Smooth muscle cell (in vitro differentiated cells): ENCODE measurements around the gene AGAP2. TPM values are rescaled to one million over a fixed set of nuclear protein-coding genes. Genes with fewer than 3 reads are reported as not detected.

Source experiments
- DNase-seq: peaks from one replicate; lab custom pipeline; 2025; ENCODE audit not compliant: unreplicated experiment; lab: John Stamatoyannopoulos, UW
- H2AFZ ChIP-seq: fragments of 200-600 bp; sonication (generic); 2 replicates; pipeline ENCODE4 v1.6.0; 2016; ENCODE audit warnings: antibody characterized with exemption, low read depth, mild to moderate bottlenecking
- H3F3A ChIP-seq: fragments of 200-600 bp; sonication (generic); 2 replicates; pipeline ENCODE4 v1.6.0; 2017; ENCODE audit warnings: antibody characterized with exemption, low read depth
- H3K27ac ChIP-seq: fragments of 200-600 bp; sonication (generic); 2 replicates; pipeline ENCODE4 v1.5.1; 2016; ENCODE audit warnings: low read depth, mild to moderate bottlenecking
- H3K27me3 ChIP-seq: fragments of 200-600 bp; sonication (generic); 2 replicates; pipeline ENCODE4 v1.6.1; 2016; ENCODE audit warnings: low read depth, mild to moderate bottlenecking
- H3K36me3 ChIP-seq: fragments of 200-600 bp; sonication (generic); 2 replicates; pipeline ENCODE4 v1.5.1; 2016; ENCODE audit warnings: low read depth
- H3K4me1 ChIP-seq: fragments of 200-600 bp; sonication (generic); 2 replicates; pipeline ENCODE4 v1.5.1; 2016; ENCODE audit warnings: low read depth
- H3K4me2 ChIP-seq: fragments of 200-600 bp; sonication (generic); 2 replicates; pipeline ENCODE4 v1.6.0; 2016; ENCODE audit warnings: mild to moderate bottlenecking
- H3K4me3 ChIP-seq: fragments of 200-600 bp; sonication (generic); 2 replicates; pipeline ENCODE4 v1.5.1; 2016; ENCODE audit warnings: mild to moderate bottlenecking
- H3K79me2 ChIP-seq: fragments of 200-600 bp; sonication (generic); 2 replicates; pipeline ENCODE4 v1.6.0; 2016; ENCODE audit warnings: low read depth, mild to moderate bottlenecking
- H3K9ac ChIP-seq: fragments of 200-600 bp; sonication (generic); 2 replicates; pipeline ENCODE4 v1.6.0; 2016; ENCODE audit warnings: low read depth
- H3K9me3 ChIP-seq: fragments of 200-600 bp; sonication (generic); replicated peaks from 2 replicates; pipeline ENCODE4 v1.5.1; 2016; ENCODE audit warnings: low read depth
- H4K20me1 ChIP-seq: fragments of 200-600 bp; sonication (generic); 2 replicates; pipeline ENCODE4 v1.6.0; 2016; ENCODE audit warnings: low read depth
- CTCF ChIP-seq: fragments of 200-600 bp; sonication (generic); IDR thresholded peaks from 2 replicates; pipeline ENCODE4 v1.5.1; 2017; ENCODE audit warnings: borderline replicate concordance, mild to moderate bottlenecking, antibody characterized with exemption; ENCODE audit not compliant: insufficient read depth, poor library complexity, severe bottlenecking
- WGBS: methylation state at CpG from one replicate; pipeline ENCODE4 v1.1.7; 2016; ENCODE audit warnings: low lambda C conversion rate; 5-methylcytosine and 5-hydroxymethylcytosine counted together
- polyA plus RNA-seq: library from polyadenylated mRNA; unstranded; fragments of >200 nt; fragmentation: Nextera tagmentation; extraction: Ambion mirVana; gene quantifications from 2 replicates; pipeline ENCODE4 v1.2.1, GENCODE V29; 2016
- total RNA-seq: library from RNA; depleted of rRNA; stranded (reverse); fragments of >200 nt; gene quantifications from 2 replicates; pipeline ENCODE4 v1.2.3, GENCODE V29; 2014

Gene AGAP2
- total and polyA plus RNA-seq, 2 experiments from 2014 or later, result not detected

DNA sequence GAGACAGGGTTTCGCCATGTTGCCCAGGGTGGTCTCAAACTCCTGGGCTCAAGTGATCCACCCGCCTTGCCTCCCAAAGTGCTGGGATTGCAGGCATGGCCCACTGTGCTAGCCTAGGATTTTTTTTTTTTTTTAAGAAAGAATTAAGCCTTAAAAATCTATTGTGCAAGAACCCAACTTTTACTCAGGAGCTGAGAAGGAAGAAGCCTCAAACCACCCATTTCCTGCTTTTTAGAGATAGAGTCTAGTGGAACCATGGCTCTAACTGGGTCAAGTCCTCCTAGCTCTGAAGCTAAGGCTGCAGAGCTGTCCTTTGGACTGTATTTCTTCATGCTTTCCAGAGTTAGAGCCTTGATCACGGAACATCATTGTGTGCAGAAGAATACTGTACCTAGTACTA is 42.7 kb upstream of the AGAP2 start:
- no peak overlapping the region for H2AFZ ChIP-seq
- DNase-seq, result no peak
- H3K9me3 ChIP-seq, result no peaks in the 10 kb centered on the region
- H3K36me3 ChIP-seq, result peaks cover 4% of the 10 kb centered on the region
- peaks cover 19% of the 10 kb centered on the region for H3K79me2 ChIP-seq
- no peak overlapping the region for H3K27ac ChIP-seq
- H3K9ac ChIP-seq, result no peak overlapping the region
- TF ChIP-seq CTCF, result no peak
- H3F3A ChIP-seq, result no peaks in the 10 kb centered on the region
- 96% methylated on average over 3 of the region's 3 CpGs for WGBS
- no peak overlapping the region for H3K4me2 ChIP-seq
- no peak overlapping the region for H3K4me3 ChIP-seq
- peaks cover 8% of the 10 kb centered on the region for H3K4me1 ChIP-seq
- H3K27me3 ChIP-seq, result no peaks in the 10 kb centered on the region
- no peaks in the 10 kb centered on the region for H4K20me1 ChIP-seq

DNA sequence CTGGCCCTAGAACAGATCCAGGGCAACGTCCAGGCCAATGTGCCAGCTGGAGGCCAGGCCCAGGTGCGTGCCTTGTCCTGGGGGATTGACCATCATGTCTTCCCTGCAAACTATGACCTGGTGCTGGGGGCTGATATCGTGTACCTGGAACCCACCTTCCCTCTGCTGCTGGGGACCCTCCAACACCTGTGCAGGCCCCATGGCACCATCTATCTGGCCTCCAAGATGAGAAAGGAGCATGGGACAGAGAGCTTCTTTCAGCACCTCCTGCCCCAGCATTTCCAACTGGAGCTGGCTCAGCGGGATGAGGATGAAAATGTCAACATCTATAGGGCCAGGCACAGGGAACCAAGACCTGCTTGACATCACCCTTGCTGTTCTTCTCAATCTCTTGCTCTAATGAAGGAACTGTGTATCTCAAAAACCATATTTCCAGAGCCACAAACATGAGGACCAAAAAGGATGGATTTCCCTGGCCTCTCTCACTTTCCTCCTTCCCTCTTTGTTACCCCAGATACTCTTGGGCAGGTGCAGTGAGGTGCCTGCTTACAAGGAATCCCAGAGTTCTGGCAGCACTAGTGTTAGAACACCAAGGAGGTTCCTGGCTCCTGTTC is 41.8 kb upstream of the AGAP2 start:
- TF ChIP-seq CTCF, result no peak
- no peaks in the 10 kb centered on the region for H3F3A ChIP-seq
- 92% methylated on average over 4 of the region's 4 CpGs for WGBS
- no peak overlapping the region for H2AFZ ChIP-seq
- no peak overlapping the region for H3K9ac ChIP-seq
- H3K9me3 ChIP-seq, result no peaks in the 10 kb centered on the region
- H3K4me1 ChIP-seq, result peaks cover 8% of the 10 kb centered on the region
- H3K4me2 ChIP-seq, result no peak overlapping the region
- peaks cover 19% of the 10 kb centered on the region for H3K79me2 ChIP-seq
- DNase-seq, result no peak
- H3K27me3 ChIP-seq, result no peaks in the 10 kb centered on the region
- H3K27ac ChIP-seq, result no peak overlapping the region
- H3K4me3 ChIP-seq, result no peak overlapping the region
- H4K20me1 ChIP-seq, result no peaks in the 10 kb centered on the region
- H3K36me3 ChIP-seq, result no peaks in the 10 kb centered on the region

DNA sequence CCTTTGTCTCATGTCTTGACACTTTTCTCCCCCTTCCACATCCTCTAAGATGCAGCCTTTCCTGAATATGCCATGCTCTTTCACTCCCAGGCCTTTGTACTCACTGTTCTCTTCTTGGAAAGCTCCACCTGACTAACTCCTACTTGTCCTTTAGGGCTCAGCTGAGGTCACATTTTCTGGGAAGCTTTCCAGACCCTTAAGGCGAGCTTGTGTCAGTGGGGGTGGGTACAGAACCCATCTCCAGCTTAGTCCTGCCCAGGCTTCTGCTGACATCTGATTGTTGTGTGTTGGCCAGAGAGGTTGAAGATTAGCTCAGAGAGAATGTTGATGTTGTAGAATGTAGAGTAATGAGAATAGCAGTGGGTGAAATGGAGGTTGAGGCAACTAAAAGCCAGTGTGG is 41.2 kb upstream of the AGAP2 start:
- Histone ChIP-seq H3K9ac (no peak overlapping the region), H4K20me1 (no peaks in the 10 kb centered on the region), H3K36me3 (no peaks in the 10 kb centered on the region), H3K4me2 (no peak overlapping the region), H3K79me2 (peaks cover 19% of the 10 kb centered on the region), H3K4me3 (no peak overlapping the region), H3K4me1 (peaks cover 8% of the 10 kb centered on the region), H3K27ac (no peak overlapping the region), H3K9me3 (no peaks in the 10 kb centered on the region), H2AFZ (no peak overlapping the region), H3F3A (no peaks in the 10 kb centered on the region), H3K27me3 (no peaks in the 10 kb centered on the region)
- TF ChIP-seq CTCF, result no peak
- 91% methylated on average over 1 of the region's 1 CpG for WGBS
- no peak for DNase-seq

- WGBS, result 90% methylated on average over 7 of the region's 7 CpGs
These were observed 39.4 kb upstream of the AGAP2 start for GRCh38 chr12:57777911-57778310.

More at GRCh38 chr12:57777911-57778310, 39.4 kb upstream of the AGAP2 start:
- H3K27ac ChIP-seq, result no peak overlapping the region
- no peak for TF ChIP-seq CTCF
- no peak overlapping the region for H3K4me3 ChIP-seq
- H3K4me1 ChIP-seq, result no peaks in the 10 kb centered on the region
- H3K36me3 ChIP-seq, result no peaks in the 10 kb centered on the region
- no peak overlapping the region for H2AFZ ChIP-seq
- peaks cover 2% of the 10 kb centered on the region for H3K79me2 ChIP-seq
- no peaks in the 10 kb centered on the region for H3K27me3 ChIP-seq
- H3K4me2 ChIP-seq, result no peak overlapping the region
- no peaks in the 10 kb centered on the region for H4K20me1 ChIP-seq
- no peak for DNase-seq
- H3K9ac ChIP-seq, result no peak overlapping the region
- H3F3A ChIP-seq, result no peaks in the 10 kb centered on the region
- H3K9me3 ChIP-seq, result no peaks in the 10 kb centered on the region
